LoVo (cell line): ENCODE measurements around the gene BPIFA2.
"Not testable (repeated sequence)": the region's sequence is repeated elsewhere in the genome, so short reads cannot be mapped to it uniquely, and the experiment has no call there.

Experiments
- DNase-seq: peaks from one replicate; pipeline ENCODE4 v3.0.0-alpha.2; 2016; ENCODE audit warnings: low spot score

Gene BPIFA2, protein sequence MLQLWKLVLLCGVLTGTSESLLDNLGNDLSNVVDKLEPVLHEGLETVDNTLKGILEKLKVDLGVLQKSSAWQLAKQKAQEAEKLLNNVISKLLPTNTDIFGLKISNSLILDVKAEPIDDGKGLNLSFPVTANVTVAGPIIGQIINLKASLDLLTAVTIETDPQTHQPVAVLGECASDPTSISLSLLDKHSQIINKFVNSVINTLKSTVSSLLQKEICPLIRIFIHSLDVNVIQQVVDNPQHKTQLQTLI

GRCh38 chr20:33167859-33168258 is at the start of gene BPIFA2:
TSS of gene BPIFA2 (plus strand) at chr20:33168159. CDS start at chr20:33169146, 987 bp downstream.
- no peak for DNase-seq

GRCh38 chr20:33119725-33120720 is 47.9 kb upstream of the BPIFA2 start:
- no peak for DNase-seq

GRCh38 chr20:33120934-33121333 is 47.0 kb upstream of the BPIFA2 start:
- no peak for DNase-seq

DNA sequence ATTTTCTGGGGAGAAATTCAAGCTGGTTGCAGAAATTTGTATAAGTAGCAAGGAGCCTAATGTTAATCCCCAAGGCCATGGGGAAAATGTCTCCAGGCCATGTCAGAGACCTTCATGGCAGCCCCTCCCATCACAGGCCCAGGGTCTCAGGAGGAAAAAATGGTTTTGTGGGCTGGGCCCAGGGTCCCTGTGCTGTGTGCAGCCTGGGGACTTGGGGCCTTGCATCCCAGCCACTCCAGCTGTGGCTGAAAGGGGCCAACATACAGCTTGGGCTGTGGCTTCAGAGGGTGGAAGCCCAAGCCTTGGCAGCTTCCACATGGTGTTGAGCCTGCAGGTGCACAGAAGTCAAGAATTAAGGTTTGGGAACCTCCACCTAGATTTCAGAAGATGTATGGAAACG is 45.7 kb upstream of the BPIFA2 start:
- not testable (repeated sequence) for DNase-seq

DNA sequence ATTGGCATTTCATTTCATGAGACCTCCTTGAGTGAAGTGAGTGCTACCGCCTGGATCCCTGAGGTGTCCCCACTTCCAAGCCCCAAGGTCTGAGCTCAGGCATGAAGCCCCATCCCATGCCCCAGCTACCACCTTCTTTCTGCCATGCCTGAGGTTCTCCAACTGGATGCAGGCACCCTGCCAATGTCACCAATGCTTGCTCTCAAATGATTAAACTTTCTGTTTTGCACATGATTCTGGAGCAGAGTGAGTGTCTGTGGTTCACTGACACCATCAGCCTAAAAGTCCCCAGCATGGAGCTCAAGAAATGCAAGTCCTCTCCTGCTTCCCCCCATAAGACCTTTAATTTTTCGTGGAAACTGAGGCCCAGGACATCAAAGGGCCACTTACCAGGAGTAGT is 43.7 kb upstream of the BPIFA2 start:
- no peak for DNase-seq

GRCh38 chr20:33124994-33125393 is 43.0 kb upstream of the BPIFA2 start:
- no peak for DNase-seq

GRCh38 chr20:33125983-33126382 is 42.0 kb upstream of the BPIFA2 start:
- no peak for DNase-seq

DNA sequence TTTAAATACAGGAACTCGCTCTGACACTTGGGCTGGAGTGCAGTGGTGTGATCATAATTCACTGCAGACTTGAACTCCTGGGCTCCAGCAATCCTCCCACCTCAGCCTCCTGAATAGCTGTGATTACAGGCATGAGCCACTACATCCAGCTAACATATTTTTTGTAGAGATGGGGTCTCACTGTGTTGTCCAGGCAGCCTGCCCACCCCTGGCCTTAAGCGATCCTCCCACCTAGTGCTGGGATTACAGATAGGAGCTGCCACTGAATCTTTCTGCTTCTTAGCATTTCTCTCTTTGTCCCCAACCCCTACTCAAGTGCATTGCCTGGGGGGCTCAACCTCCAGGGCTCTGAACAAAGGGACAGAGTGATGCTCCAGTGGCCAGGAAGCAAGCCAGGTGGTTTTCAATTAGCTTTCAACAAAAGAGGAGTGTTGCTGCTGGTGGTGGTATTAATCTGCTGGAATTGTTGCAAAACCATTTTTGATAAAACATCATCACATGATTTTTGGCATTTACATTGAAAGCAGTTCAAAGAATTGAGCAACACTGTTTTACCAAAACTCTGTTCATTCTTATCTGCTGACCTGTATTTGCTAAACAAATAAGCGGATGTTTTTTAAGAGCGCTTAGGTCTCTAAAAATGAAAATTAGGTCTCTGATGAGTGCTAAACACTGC is 40.4 kb upstream of the BPIFA2 start:
- DNase-seq, result no peak

DNA sequence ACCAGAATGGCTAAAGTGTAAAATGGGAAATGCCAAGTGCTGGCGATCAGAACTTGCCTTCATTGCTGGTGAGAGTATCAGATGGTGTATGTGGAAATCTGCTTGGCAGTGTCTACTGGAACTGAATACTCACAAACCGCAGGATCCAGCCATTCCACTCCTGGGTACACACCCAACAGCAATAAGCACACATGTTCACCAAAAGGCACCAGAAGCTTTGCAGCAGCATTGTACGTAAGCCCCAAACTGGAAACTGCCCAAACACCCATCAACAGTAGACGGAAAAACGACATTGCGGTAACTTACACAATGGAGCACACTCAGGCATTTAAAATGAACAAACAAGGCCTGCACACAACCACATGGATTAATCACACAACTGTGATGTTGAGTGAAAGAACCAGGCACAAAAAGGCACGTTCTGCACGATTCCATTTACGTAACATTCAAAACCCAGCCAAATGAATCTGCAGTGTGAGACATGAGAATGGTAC is 37.3 kb upstream of the BPIFA2 start:
- DNase-seq, result no peak

- DNase-seq, result no peak
Observed at GRCh38 chr20:33131949-33132473, 35.9 kb upstream of the BPIFA2 start.

DNA sequence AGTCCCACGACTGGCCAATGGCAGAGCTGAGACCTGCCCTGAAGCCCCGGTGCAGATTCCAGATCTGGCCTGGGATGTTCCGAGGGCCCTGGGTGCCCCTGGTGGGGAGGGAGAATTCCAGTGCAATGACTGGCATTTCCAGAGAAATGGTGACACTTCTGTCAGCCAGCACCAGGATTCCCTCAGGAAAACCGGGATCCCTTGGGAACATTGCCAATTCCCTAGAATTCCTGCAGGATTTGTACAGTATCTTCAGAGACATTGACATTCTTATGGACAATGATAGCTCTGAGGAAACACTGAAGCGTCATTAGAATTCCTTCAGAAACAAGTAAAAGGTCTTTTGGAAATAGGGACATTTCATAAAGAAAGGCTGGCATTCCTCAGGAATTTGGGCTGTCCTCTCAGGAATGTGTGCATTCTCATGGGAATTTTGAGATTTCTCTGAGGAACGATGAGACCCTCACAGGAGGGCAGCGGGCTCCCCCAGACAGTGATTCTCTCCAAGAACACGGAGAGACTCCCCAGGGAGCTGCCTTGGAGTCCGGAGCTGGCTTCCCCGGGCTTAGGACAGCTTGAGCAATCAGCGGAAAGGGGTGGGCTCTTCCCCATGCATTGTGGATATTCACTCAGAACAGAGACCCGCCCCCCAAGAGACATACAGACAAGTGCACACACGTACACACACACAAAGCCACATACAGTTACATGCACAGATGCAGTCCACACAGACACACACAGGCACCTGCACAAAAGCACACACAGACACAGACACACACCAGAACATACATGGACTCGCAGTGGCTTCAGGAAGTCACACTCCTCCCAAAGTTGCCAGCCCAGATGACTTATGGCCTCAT is 35.2 kb upstream of the BPIFA2 start:
- DNase-seq, result no peak

DNA sequence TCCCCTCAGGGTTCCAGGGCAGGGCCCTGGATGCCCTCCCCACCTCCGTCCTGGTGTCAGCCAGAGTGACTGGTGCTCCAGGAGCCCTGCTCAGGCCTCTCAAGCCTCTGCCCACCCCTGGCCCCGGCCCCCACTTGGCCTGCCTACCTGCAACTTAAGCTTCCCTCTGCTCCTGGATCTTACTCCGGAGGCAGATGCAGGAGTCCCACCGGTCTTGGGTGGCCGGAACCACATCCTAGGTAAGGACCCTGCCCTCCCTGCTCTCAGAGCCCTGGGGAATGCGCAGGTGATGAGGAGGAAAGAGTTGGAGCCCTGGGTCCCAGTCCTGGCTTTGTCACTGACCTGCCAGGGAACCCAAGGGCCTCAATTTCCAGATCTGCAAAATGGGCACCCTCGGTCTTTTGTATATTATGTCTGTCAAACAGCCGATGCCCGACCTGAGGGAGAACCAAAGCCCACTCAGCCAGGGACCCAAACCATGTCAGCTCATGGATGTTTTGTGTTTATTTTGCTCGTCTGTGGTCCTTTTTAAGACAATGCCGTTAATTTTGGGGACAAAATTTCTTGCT is 34.5 kb upstream of the BPIFA2 start:
- DNase-seq, result no peak

DNA sequence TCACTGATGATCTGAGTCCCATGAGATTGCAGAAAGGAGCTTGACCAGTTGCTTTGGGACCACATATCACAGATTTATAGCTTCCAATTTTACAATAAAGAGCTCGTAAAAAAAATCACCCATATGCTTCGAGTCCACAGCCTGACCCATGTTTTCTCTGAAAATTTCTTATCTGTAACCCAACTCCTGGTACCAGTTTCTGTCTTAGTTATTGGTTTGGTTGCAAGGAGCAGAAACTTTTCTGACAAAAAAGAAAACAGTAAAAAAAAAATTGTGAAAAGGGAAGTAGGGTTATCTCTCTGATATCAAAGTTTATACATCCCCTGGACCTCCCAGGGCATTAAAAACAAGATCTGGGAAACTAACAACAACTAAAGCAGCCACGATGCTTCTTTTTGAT is 30.8 kb upstream of the BPIFA2 start:
- DNase-seq, result no peak

DNA sequence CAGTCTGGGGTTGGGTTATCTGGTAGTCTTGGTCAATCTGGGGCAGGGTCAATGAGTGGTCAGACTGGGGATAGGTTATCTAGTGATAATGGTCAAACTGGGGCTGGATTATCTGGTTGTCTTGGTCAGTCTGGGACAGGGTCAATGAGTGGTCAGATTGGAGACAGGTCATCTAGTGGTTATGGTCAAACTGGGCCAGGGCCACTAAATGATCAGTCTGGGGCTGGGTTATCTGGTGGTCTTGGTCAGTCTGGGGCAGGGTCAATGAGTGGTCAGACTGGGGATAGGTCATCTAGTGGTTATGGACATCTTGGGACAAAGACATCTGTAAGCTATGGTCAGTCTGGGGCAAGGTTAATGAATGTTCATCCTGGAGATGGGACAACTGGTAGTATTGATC is 28.5 kb upstream of the BPIFA2 start:
- no peak for DNase-seq

- DNase-seq, result no peak
Observed at GRCh38 chr20:33145521-33145920, 22.4 kb upstream of the BPIFA2 start.

DNA sequence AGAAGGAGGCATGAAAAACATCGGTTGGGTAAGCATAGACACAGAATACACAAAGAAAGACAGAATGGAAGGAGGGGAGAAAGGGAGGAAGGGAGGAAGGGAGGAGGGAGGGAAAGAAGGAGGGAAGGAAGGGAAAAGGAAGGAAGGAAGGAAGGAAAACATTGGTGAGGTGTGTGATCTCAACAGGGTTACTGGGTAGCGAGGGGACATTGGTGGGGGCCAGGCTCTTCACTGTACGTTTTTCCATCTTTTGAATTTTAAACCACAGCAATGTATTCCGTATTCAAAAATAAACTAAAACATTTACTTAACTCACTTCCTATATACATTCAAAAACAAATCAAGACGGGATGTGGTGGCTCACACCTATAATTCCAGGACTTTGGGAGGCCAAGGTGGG is 20.7 kb upstream of the BPIFA2 start:
- no peak for DNase-seq

DNA sequence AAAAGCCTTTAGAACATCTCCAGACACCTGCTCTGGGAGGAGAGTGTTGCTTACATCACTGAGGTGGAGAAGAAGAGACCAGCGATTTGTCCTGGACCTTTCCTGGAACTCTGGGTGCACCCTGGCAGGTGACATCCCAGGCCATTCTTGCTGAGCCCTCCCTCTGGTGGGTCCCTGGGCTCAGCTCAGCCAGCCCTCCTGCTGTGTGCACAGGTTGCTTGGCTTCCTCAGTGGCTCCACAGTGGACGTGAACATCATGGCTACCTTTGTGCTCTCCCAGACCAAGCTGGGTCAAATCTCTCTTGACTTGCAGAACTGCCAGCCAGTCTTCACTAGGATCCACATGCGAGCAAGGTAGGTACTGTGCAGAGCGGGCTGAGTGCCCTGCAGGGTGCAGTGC is 19.9 kb upstream of the BPIFA2 start:
- DNase-seq, result no peak

- DNase-seq, result no peak
Observed at GRCh38 chr20:33154252-33154651, 13.7 kb upstream of the BPIFA2 start.

DNA sequence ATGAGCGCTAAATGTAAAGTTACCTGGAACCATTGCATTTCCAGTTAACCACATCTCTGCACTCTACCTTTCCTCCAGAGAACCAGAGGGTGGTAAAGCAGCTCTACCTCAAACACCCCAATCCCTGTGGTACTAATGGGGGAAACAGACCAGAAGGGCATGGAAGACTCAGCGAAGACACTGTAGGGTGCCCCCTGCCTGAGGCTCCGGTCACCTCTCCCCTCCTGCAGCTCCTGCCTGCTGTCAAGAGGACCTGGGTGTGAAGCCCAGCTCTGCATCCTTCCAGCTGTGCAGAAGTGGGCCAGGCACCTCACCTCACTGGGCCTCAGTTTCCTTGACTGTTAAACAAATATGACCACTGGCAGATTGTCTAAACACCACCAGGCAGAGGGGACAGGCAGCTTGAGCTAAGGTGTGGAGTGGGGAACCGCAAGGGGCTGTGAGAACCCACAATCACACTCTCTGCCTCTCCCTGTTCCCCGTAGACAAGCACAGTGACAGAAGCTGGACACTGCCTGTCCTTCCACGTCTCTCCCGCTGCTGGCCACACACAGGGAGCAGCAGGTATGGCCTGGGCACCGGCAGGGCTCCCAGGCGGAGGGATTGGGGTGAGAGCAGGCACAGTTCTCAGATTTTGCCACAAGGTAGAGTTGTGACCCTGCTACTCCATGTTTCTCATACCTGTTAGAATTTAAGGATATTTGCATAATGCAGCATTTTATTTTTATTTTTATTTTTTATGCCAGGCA is 9.1 kb upstream of the BPIFA2 start:
- no peak for DNase-seq

DNA sequence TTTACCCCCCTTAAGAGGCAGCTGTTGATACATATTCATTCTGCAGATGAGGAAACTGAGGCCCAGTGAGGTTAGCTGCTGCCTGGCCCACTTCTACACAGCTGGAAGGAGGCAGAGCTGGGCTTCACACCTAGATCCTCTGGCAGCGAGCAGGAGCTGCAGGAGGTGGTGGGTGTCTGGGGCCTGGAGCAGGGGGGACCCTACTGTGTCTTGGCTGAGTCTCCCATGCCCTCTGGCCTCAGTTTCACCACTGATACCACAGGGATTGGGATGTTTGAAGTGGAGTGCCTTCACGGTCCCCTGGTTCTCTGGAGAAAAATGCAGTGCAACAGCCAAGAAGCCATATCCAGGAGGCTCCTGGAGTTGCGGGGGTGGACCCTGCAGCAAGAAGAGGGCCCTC is 8.2 kb upstream of the BPIFA2 start:
- DNase-seq, result no peak
